CD14-positive monocyte (primary cell): ENCODE results near the gene APOB. TPM values are rescaled to one million over a fixed set of nuclear protein-coding genes. Genes with fewer than 3 reads are reported as not detected.

Source experiments
- DNase-seq, 3 donors: peaks; one replicate each; pipeline ENCODE4 v3.0.0-alpha.2; 2011 to 2022
- H2AFZ ChIP-seq: 2 replicates; pipeline ENCODE4 v1.6.0; 2012; ENCODE audit warnings: mild to moderate bottlenecking, low read depth, low read length, inconsistent platforms; ENCODE audit not compliant: insufficient read depth, poor library complexity, severe bottlenecking
- H3K27ac ChIP-seq, 2 donors: 1 replicate in 1 of 2; 2 replicates in 1 of 2; pipeline ENCODE4 v1.5.1; 2012 to 2013; ENCODE audit warnings: low read length in 2 of 2, control low read depth in 1 of 2, inconsistent platforms in 1 of 2, low read depth in 1 of 2, mild to moderate bottlenecking in 1 of 2
- H3K27me3 ChIP-seq, 2 donors: one replicate each; pipeline versions ENCODE4 v1.6.0 to v1.6.1; 2011 to 2013; ENCODE audit warnings: low read length in 2 of 2; ENCODE audit not compliant: control insufficient read depth in 2 of 2, insufficient read depth in 2 of 2
- H3K36me3 ChIP-seq, 2 donors: replicated peaks in 1 of 2; 1 replicate in 1 of 2; 2 replicates in 1 of 2; pipeline versions ENCODE4 v1.5.1 to v1.6.1; 2012 to 2013; ENCODE audit warnings: low read length in 2 of 2, control low read depth in 1 of 2, inconsistent platforms in 1 of 2, mild to moderate bottlenecking in 1 of 2; ENCODE audit not compliant: insufficient read depth in 2 of 2, control insufficient read depth in 1 of 2
- H3K4me1 ChIP-seq, 2 donors: 1 replicate in 1 of 2; 2 replicates in 1 of 2; pipeline versions ENCODE4 v1.5.1 to v1.6.1; 2012 to 2013; ENCODE audit warnings: low read length in 2 of 2, control low read depth in 1 of 2, inconsistent platforms in 1 of 2, mild to moderate bottlenecking in 1 of 2, moderate library complexity in 1 of 2; ENCODE audit not compliant: insufficient read depth in 2 of 2, control insufficient read depth in 1 of 2
- H3K4me2 ChIP-seq: replicated peaks from 2 replicates; pipeline ENCODE3; 2012; ENCODE audit warnings: low read length, moderate library complexity, mild to moderate bottlenecking; ENCODE audit not compliant: poor library complexity, severe bottlenecking; ENCODE audit errors: extremely low read depth
- H3K4me3 ChIP-seq, 3 experiments: fragments of 200-600 bp in 1 of 3; sonication (generic) in 1 of 3; replicated peaks in 1 of 3; 1 replicate in 2 of 3; 2 replicates in 1 of 3; pipeline ENCODE4 v1.5.1; 2011 to 2013; ENCODE audit warnings: low read length in 3 of 3, mild to moderate bottlenecking in 3 of 3, control low read depth in 2 of 3, low read depth in 2 of 3, inconsistent platforms in 1 of 3, moderate library complexity in 1 of 3
- H3K79me2 ChIP-seq: 2 replicates; pipeline ENCODE4 v1.6.0; 2012; ENCODE audit warnings: mild to moderate bottlenecking, control low read depth, inconsistent platforms, low read length, moderate library complexity; ENCODE audit not compliant: insufficient read depth
- H3K9ac ChIP-seq: 2 replicates; pipeline ENCODE4 v1.6.0; 2017; ENCODE audit warnings: low read length, mild to moderate bottlenecking; ENCODE audit not compliant: insufficient read depth, poor library complexity, severe bottlenecking
- H3K9me3 ChIP-seq, 2 donors: replicated peaks in 1 of 2; 1 replicate in 1 of 2; 2 replicates in 1 of 2; pipeline versions ENCODE4 v1.5.1 to v1.6.1; 2012 to 2013; ENCODE audit warnings: low read length in 2 of 2, control low read depth in 1 of 2; ENCODE audit not compliant: control insufficient read depth in 1 of 2, insufficient read depth in 1 of 2
- H4K20me1 ChIP-seq: 2 replicates; pipeline ENCODE4 v1.6.0; 2012; ENCODE audit warnings: mild to moderate bottlenecking, low read length, control low read depth, moderate library complexity; ENCODE audit not compliant: insufficient read depth
- H3K27ac Mint-ChIP-seq, 7 donors: one replicate each; pipeline ENCODE4 v1.8.0; 2020; ENCODE audit warnings: mild to moderate bottlenecking in 7 of 7, mixed read lengths in 7 of 7, moderate library complexity in 6 of 7, inconsistent platforms in 2 of 7
- H3K27me3 Mint-ChIP-seq, 3 donors: one replicate each; pipeline ENCODE4 v1.8.0; 2021 to 2022; ENCODE audit warnings: low read depth in 3 of 3, mild to moderate bottlenecking in 3 of 3, mixed read lengths in 3 of 3, moderate library complexity in 3 of 3, inconsistent platforms in 1 of 3
- H3K36me3 Mint-ChIP-seq, 2 donors: one replicate each; pipeline ENCODE4 v1.8.0; 2020; ENCODE audit warnings: mixed read lengths in 2 of 2, inconsistent platforms in 1 of 2, mild to moderate bottlenecking in 1 of 2
- H3K4me1 Mint-ChIP-seq: one replicate; pipeline ENCODE4 v1.8.0; 2020; ENCODE audit warnings: mild to moderate bottlenecking, mixed read lengths
- H3K4me3 Mint-ChIP-seq, 2 donors: one replicate each; pipeline ENCODE4 v1.8.0; 2020; ENCODE audit warnings: mild to moderate bottlenecking in 2 of 2, mixed read lengths in 2 of 2, moderate library complexity in 1 of 2
- H3K9me3 Mint-ChIP-seq, 7 donors: one replicate each; pipeline ENCODE4 v1.8.0; 2020 to 2022; ENCODE audit warnings: mixed read lengths in 7 of 7, mild to moderate bottlenecking in 6 of 7, moderate library complexity in 6 of 7, inconsistent platforms in 2 of 7
- WGBS: methylation state at CpG from one replicate; pipeline ENCODE4 v1.1.5; 2013; ENCODE audit warnings: missing lambda C conversion rate; ENCODE audit not compliant: insufficient coverage; 5-methylcytosine and 5-hydroxymethylcytosine counted together
- intact Hi-C, 2 donors: fragments of 100-400 bp; cut with micrococcal nuclease; formaldehyde crosslinking; loops; one replicate each; pipeline versions ENCODE4 v1.15.0 to v1.15.1; 2023
- polyA plus RNA-seq, 3 donors: library from polyadenylated mRNA; depleted of rRNA in 1 of 3; unstranded in 2 of 3; stranded (reverse) in 1 of 3; fragments of 300-500 nt in 2 of 3; fragments of >200 nt in 1 of 3; fragmentation: Illumina TruSeq in 2 of 3; gene quantifications; 1 replicate in 2 of 3; 2 replicates in 1 of 3; pipeline ENCODE4 v1.2.3, GENCODE V29; 2012 to 2021
- TF ChIP-seq, protein P1 (sequence below): fragments of 200-600 bp; IDR thresholded peaks from one replicate; pipeline ENCODE4 v1.8.0; 2022; ENCODE audit warnings: antibody characterized with exemption, mild to moderate bottlenecking

APOB gene
- polyA plus RNA-seq, 3 donors: 0.02 TPM; not detected in 2

DNA sequence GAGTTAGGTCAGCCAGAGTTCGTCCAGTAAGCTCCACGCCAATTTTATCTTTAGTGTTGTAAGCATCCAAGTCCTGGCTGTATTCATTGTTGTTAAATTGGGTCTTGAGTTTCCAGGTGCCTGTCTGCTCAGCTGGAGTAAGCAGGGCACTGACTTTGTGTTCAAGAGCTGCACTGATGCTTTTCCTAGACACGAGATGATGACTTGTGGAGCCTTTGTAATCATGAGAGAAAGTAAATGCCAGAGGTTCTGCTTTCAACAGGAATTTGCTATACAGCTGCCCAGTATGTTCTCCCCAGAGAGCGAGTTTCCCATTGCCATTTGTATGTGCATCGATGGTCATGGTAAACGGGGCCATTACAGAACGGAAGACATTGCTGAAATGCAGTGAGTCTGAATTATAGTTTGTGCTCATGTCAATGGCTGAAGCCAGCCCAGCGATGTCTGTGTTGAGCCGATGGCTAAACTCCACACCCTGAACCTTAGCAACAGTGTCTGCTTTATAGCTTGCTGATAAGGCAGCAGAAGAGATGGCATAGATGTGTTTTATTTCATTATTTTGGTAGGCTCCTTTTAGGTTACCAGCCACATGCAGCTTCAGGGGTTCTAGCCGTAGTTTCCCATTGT, 32.9 kb downstream of the APOB start:
- H3K27ac ChIP-seq: no peak overlapping the region
- Mint-ChIP-seq H3K27me3 (peaks cover 0 to 2% (median 0%) of the 10 kb centered on the region in 3 donors), H3K27ac (no peak overlapping the region), H3K4me3 (no peak overlapping the region), H3K36me3 (no peaks in the 10 kb centered on the region), H3K9me3 (peaks cover 0 to 2% (median 0%) of the 10 kb centered on the region in 7 donors), H3K4me1 (no peaks in the 10 kb centered on the region)
- H3K36me3 ChIP-seq: no peaks in the 10 kb centered on the region
- no peak overlapping the region for H2AFZ ChIP-seq
- intact Hi-C loops: no loop called here
- no peak overlapping the region for H3K4me3 ChIP-seq
- no peaks in the 10 kb centered on the region for H3K4me1 ChIP-seq
- H3K9ac ChIP-seq: no peak overlapping the region
- WGBS: 81% methylated on average over 5 of the region's 10 CpGs
- no peaks in the 10 kb centered on the region for H3K27me3 ChIP-seq
- H3K79me2 ChIP-seq: no peaks in the 10 kb centered on the region
- TF ChIP-seq, protein P1, sequence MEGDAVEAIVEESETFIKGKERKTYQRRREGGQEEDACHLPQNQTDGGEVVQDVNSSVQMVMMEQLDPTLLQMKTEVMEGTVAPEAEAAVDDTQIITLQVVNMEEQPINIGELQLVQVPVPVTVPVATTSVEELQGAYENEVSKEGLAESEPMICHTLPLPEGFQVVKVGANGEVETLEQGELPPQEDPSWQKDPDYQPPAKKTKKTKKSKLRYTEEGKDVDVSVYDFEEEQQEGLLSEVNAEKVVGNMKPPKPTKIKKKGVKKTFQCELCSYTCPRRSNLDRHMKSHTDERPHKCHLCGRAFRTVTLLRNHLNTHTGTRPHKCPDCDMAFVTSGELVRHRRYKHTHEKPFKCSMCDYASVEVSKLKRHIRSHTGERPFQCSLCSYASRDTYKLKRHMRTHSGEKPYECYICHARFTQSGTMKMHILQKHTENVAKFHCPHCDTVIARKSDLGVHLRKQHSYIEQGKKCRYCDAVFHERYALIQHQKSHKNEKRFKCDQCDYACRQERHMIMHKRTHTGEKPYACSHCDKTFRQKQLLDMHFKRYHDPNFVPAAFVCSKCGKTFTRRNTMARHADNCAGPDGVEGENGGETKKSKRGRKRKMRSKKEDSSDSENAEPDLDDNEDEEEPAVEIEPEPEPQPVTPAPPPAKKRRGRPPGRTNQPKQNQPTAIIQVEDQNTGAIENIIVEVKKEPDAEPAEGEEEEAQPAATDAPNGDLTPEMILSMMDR: no peak
- no peaks in the 10 kb centered on the region for H4K20me1 ChIP-seq
- H3K4me2 ChIP-seq: no peak overlapping the region
- H3K9me3 ChIP-seq: no peaks in the 10 kb centered on the region
- DNase-seq: no peak

DNA sequence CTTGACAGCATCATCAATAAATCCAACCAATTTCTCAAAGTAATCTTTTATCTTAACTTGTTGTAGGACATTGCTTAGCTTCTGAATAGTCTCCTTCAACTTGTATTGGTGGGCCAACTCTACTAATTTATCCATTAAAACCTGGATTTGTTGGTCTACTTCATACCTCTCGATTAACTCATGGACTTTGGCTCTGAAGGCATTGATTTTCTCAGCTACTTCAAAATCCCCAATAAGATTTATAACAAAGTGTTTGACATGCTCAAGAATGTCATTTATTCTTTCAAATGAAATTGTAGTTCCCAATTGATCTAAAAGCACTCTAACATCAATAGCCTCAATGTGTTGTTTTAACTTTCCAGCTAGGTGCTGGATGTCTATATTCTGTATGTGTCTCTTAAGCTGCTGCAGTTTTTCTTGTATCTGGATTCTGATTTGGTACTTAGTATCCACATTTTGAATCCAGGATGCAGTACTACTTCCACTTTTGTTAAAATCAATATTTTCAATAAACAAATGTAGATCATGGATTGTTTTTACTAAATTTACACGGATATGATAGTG, 34.1 kb downstream of the APOB start:
- H3K79me2 ChIP-seq: no peaks in the 10 kb centered on the region
- no peaks in the 10 kb centered on the region for H3K36me3 ChIP-seq
- no peaks in the 10 kb centered on the region for H3K27me3 ChIP-seq
- no peak overlapping the region for H3K4me3 ChIP-seq
- H4K20me1 ChIP-seq: no peaks in the 10 kb centered on the region
- Mint-ChIP-seq H3K4me3 (no peak overlapping the region), H3K9me3 (peaks cover 0 to 2% (median 0%) of the 10 kb centered on the region in 7 donors), H3K4me1 (no peaks in the 10 kb centered on the region), H3K36me3 (no peaks in the 10 kb centered on the region), H3K27me3 (peaks cover 0 to 2% (median 0%) of the 10 kb centered on the region in 3 donors), H3K27ac (no peak overlapping the region)
- no peaks in the 10 kb centered on the region for H3K9me3 ChIP-seq
- no peak overlapping the region for H2AFZ ChIP-seq
- no peak overlapping the region for H3K27ac ChIP-seq
- intact Hi-C loops: no loop called here
- 80% methylated on average over 1 of the region's 2 CpGs for WGBS
- no peaks in the 10 kb centered on the region for H3K4me1 ChIP-seq
- no peak overlapping the region for H3K9ac ChIP-seq
- no peak for DNase-seq
- H3K4me2 ChIP-seq: no peak overlapping the region
- TF ChIP-seq, protein P1: no peak
